ENCODE results near the gene CACNA1G.
A peak's percentile ranks its signal among the peaks of the same experiment; 100 is the strongest.

The CACNA1G gene

DNA sequence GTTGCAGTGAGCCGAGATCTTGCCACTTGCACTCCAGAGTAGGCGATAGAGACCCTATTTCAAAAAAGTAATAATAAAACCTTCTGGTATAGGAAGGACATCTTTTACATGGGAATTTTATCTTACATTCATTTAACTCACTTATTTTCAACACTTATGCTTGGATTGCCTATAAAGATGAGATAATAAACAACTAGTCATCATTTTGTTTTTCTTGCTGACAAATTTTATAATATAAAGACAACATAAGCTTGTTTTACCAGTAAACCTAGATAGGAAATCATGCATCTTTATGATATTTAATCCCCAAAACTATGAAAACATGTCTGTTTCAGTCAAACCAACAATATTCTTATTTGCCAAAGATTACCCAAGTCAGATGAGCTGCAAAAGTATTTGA, 91.1 kb downstream of the CACNA1G start:
- DNase-seq (ENCODE audit: low spot score) = no peak

DNA sequence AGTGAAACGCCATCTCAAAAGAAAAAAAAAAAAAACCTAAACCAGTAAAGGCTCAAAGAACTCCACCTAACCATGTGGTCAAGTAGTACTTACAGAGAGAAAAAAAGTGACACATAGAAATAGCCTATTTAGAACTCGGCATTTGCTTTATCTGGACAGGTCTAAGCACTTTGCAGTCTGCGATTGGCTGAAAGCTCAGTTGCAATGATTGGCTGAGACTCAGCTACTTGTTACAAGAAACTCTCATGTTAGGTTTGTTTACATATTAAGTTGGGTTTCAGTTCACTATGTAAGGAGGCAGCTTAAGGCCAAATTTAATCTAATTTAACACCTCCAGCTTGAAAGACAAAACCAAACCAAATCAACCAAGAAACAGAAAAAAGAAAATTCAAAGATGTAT, 93.2 kb downstream of the CACNA1G start:
- DNase-seq (ENCODE audit: low spot score) = no peak

DNA sequence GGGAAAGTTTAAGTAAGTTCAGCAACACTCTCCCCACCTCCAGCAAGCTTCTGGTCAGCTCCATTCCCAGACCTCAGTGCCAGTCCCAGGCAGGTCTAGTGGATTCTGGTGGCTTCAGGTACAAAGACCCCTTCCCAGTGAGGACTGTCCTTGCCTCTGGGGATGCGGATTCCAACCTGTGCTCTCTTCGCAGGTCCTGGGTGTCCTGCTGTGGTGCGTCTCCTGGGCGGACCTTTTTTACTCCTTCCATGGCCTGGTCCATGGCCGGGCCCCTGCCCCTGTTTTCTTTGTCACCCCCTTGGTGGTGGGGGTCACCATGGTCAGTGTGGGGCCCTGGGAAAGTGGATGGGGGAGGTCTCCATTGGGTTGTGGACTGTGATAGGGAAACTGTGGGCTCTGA, 96.0 kb downstream of the CACNA1G start:
- no peak for DNase-seq (ENCODE audit: low spot score)

DNA sequence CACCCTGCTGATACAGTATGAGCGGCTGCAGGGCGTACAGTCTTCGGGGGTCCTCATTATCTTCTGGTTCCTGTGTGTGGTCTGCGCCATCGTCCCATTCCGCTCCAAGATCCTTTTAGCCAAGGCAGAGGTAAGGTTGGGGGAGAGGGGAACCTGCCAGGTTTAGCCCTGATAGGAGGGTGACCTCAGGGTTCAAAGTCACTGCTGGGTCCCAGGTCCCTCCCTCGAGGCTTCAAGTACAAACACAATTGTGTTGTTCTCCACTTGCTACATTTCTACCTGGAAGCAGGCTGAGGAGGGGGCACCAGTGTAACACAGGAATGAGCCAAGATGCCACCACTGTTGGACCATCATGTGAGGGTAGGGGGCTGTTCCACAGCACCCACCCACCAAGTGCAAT, 96.5 kb downstream of the CACNA1G start:
- DNase-seq (ENCODE audit: low spot score) = no peak

DNA sequence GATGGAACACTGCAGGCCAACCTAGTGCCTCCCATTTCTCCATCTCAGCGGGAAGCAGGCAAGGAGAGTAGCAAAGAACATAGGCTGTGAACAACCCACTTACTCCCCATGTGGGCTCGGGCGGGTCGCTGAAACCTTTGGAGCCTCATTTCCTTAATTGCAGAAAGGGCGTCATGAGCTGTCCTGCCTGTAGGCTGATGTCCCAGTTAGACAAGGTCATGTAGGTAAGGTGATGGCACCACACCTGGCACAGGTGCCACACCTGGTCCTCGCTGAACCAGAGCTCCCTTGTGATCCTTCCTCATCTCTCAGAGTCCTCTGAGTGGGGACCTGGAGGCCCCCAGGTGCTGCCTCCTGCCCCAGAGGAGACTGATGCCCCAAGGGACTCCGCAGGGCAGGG, 97.1 kb downstream of the CACNA1G start:
- DNase-seq (ENCODE audit: low spot score) = no peak

DNA sequence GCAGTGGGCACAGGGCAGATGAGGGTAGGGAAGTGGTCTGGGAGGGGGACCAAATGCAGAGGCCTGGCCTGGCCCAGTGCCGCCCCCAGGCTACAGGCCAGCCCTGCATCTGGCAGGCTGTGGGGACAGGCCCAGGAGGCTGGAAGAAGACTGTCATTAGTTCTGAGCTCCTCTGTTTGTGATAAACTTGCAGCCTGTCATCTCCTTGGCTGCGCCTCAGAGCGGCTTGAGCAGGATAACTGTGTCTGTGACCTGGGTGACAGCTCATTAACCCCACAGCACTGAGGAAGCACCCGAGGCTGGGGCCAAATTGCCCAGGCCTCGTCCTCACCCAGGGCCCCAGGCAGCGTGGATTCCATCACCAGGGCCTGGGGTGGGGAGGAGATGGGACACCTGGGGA, 98.1 kb downstream of the CACNA1G start:
- DNase-seq (ENCODE audit: low spot score) = no peak

DNA sequence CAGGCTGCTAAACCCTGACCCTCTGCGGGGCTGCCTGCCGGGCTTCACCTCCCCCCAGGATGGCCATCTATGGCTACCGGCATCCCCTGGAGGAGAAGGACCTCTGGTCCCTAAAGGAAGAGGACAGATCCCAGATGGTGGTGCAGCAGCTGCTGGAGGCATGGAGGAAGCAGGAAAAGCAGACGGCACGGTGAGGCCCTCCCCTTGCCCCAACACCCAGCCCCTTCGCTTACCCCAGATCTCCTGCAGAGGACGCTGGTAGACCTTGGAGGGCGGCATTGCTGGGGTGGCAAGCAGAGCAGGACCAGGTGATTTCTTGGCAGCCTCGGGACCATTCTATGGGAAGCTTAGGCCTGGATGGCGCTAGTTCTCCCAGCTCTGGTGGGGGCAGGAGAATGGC, 98.7 kb downstream of the CACNA1G start:
- DNase-seq (ENCODE audit: low spot score) = no peak

DNA sequence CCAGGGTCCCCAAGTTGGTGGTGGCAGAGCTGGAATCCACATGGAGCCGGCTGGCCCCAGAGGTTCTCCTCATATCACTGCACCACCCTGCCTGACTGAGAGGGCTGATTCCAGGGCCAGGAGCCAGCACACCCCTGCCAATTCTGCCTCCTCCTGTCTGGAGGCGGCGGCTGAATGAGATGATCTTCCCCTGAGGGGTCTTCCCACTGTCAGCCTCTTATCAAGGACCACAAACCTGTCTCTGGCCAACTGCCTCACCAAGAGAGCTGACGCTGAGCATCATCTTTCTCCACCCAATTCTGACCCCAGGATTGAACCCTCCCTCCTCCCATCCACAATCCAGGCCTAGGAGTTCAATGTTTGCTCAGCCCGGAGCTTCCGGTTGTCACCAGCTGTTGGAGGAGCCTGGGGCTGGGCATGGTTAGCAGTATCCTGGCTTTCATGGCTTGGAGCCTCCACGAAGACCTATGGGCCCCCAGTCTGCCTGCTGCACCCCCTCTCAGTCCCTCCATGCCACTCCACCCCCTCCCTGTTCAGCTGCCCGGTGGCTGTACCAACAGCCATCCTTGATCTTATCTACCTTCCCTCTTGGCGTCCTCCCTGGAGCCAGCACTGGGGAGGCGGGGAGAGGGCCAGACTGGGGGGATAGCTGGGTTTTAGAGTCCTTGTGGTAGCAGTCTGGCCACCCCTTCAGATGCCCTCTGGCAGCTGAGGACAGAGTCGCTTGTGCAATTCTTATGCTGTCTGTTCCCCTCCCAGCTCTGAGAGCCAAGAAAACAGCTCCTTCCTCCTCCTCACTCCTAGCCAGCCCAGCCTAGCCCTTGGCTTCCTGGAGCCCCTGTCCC, 99.7 kb downstream of the CACNA1G start:
- peak; percentile 73 for DNase-seq (ENCODE audit: low spot score)

DNA sequence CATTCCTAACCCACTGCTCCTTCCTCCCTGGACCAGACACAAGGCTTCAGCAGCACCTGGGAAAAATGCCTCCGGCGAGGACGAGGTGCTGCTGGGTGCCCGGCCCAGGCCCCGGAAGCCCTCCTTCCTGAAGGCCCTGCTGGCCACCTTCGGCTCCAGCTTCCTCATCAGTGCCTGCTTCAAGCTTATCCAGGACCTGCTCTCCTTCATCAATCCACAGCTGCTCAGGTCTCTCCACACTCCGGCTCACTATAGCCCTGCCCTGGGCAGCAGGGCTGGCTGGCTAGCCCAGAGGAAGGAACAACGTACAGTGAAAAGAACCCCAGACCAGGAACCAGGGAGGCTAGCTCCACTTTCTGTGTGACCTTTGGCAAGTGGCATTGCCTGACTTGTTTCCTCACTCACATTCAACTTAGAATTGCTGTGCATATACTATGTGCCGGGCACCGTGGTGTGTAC, 100.4 kb downstream of the CACNA1G start:
- no peak for DNase-seq (ENCODE audit: low spot score)

DNA sequence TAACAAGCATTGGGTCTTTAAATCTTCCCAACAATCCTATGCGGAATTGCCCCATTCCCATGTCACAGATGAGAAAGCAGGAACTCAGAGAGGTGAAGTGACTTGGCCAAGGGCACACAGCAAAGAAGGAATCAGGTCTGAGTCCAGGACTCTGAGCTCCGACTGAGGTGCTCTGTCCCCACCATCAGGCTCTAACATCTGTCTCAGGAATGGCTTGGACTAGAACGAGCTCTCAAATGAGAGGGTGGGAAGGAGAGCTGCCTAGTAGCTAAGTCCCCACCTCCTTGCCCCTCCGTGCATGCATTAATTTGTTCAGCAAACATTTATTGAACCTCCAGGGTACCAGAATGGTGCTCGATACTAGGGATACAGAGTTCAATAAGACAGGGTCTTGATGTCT, 100.8 kb downstream of the CACNA1G start:
- no peak for DNase-seq (ENCODE audit: low spot score)

DNA sequence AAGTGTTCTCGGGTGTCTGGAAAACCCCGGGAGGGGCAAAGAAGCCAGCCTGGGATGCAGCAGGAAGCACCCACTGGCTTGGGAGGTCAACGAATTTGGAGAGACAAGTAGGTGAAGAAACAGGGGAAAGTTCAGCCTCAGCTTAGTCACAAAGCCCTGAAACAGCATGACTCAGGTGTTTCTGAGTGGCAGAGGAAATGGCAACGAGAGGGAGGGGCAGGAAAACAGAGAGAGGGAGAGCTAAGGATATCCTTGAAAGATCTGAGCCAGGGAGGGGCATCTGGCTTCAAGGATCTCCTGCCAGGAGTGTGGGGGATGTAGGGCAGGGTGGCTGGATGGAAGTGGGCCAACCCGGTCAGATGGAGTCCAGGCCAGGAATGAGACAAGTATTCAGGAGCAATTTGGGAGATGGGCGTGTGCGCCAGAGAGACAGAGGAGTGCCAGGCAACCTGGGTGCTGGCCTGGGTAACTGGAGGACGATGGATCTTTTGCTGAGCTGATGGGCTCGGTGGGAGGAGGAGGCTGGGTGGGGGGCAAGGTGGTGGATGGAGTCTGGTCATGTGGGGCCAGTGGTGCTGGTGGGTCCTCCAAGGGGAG, 101.4 kb downstream of the CACNA1G start:
- DNase-seq (ENCODE audit: low spot score) = peak; percentile 87

DNA sequence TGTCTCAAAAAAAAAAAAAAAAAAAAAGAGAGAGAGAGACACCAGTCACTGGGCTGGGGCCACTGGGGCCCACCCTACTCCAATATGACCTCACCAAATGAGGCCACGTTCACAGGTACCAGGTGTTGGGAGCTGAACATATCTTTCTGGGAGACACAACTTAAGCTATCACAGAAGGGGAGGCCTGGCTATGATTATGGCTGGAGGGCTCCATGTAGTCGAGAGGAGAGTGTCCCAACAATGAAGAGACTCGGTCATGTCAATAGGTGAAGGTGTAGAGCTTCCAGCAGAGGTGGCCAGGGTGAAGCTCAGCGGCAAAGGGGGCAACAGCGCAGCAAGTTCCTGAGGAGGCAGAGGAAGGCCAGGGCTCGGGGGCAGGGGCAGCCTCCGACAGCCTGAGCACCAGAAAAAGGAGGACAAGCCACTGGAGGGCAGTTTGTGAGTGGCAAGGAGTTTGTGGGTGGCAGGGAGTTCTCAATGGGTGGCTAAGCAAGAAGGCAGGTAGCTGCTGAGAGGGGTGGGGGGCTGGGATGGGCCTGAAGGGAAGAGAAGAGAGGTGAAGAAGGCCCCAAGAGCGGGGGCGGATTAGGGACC, 102.2 kb downstream of the CACNA1G start:
- no peak for DNase-seq (ENCODE audit: low spot score)

DNA sequence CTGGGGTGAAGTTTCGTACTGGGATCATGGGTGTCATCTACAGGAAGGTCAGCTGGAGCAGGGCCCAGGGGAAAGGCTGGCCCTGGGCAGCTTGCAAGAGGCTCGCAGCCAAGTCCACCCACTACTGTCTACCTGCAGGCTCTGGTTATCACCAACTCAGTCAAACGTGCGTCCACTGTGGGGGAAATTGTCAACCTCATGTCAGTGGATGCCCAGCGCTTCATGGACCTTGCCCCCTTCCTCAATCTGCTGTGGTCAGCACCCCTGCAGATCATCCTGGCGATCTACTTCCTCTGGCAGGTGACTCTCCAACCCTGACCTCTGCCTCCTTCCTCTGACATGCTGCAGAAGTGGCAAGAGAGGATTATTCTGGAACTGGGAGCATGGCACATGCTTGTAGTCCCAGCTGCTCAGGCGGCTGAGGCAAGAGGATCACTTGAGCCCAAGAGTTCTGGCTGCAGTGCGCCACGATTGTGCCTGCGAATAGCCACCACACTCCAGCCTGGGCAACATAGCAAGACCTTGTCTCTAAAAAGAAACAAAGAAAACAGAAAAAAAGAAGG, 103.4 kb downstream of the CACNA1G start:
- no peak for DNase-seq (ENCODE audit: low spot score)

DNA sequence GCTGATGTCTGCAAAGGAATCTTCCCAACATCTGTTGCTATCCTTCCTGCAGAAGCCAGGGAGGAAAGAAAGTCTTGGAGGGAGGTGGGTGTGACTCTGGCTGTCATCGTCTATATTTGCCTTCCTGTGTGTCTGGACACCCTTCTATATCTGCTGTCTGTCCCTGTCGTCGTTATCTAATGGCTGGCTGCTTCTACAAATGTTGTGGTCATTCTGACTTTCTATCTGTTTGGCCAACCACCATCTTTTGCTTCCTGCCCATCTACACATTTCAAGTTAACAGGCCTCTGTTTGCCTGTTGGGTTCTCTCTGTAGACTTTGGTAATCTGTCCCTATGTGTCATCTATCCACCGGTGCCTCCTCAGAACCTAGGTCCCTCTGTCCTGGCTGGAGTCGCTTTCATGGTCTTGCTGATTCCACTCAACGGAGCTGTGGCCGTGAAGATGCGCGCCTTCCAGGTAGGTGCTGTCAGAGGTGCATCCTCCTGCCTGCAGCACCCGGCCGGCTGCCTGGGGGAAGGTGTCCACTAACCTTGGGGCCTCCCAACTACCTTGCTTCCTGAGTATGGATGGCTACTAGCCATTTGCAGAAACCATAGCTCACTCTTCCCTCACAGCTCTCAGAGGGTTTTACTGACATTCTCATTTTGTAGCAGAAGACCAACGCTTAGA, 104.4 kb downstream of the CACNA1G start:
- no peak for DNase-seq (ENCODE audit: low spot score)

DNA sequence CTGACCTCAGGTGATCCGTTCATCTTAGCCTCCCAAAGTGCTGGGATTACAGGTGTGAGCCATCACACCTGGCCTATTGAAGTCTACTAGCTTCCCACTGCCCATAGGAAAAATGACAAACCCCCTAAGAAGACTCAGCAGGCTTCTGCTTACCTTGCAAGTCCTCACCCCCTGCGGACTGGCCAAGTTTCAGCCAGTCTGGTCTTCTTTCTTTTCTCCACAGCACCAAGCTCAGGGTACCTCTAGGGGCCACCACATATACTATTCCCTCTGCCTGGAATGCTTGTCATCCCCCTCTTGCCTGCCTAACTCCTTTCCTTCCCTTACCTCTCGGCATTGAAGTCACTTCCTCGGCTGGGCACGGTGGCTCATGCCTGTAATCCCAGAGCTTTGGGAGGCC, 105.3 kb downstream of the CACNA1G start:
- no peak for DNase-seq (ENCODE audit: low spot score)

DNA sequence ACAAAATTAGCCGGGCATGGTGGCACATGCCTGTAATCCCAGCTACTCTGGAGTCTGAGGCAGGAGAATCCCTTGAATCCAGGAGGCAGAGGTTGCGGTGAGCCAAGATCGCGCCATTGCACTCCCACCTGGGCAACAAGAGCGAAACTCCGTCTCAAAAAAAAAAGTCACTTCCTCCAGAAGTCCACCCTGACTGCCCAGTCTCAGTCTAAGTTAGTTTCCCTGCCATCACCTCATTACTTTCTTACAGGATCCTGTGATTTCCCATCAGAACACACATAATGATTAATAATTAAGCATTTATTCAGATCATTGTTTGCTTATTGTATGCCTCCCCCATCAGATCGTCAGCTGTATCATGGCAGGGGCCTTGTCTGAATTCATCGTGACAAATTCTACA, 105.8 kb downstream of the CACNA1G start:
- no peak for DNase-seq (ENCODE audit: low spot score)

DNA sequence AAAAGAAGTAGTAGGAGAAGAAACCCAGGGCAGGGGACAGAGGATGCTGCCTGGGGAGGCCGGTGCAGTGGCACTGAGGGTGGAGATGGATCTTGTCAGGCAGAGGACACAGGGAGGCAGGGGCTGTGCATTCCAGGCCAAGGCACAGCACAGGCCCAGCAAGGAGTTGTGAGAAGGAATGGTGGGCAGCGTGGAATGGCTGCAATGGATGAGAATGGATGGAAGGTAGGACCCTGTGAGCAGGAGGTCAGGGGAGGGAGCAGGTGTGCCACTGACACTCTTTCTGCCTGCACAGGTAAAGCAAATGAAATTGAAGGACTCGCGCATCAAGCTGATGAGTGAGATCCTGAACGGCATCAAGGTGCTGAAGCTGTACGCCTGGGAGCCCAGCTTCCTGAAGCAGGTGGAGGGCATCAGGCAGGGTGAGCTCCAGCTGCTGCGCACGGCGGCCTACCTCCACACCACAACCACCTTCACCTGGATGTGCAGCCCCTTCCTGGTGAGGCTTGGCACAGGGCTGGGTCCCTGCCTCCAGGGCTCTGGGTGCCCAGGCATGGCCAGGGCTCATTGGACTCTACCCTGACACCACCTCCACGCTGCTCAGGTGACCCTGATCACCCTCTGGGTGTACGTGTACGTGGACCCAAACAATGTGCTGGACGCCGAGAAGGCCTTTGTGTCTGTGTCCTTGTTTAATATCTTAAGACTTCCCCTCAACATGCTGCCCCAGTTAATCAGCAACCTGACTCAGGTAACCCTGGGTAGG, 106.9 kb downstream of the CACNA1G start:
- DNase-seq (ENCODE audit: low spot score) = no peak

DNA sequence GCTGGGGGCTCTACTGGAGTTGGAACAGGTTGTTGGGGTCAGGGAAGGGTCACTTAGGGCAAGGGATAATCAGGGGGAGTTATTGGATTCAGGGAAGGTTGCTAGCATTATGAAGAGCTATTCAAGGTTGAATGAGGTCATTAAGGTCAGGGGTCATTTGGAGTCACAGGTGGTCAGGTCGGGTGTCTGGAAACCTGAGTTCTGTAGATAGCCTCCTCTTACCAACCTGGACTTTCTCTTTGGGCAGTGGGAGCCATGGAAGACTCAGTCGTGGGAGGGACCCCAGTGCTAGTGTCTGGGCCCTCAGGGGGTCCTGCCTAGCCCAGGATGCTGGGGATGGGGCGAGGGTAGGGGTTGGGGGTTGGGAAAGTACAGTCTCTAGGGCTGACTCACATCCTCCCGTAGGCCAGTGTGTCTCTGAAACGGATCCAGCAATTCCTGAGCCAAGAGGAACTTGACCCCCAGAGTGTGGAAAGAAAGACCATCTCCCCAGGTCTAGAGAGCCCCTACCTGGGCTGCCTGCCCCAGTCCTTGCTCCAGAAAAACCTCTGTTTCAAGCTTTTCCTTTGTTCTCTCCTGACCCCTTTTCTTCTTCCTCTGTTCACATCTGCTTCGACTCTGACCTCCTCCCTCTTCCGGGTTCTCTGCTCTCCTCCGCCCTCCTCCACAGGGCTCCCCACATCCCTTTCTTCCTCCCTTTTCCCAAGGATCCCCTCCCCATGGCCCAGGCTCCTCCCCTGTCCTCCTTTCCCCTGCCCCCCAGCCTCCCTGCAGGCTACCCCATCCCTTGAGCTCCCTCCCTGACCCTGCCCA, 107.7 kb downstream of the CACNA1G start:
- DNase-seq (ENCODE audit: low spot score) = peak; percentile 69

DNA sequence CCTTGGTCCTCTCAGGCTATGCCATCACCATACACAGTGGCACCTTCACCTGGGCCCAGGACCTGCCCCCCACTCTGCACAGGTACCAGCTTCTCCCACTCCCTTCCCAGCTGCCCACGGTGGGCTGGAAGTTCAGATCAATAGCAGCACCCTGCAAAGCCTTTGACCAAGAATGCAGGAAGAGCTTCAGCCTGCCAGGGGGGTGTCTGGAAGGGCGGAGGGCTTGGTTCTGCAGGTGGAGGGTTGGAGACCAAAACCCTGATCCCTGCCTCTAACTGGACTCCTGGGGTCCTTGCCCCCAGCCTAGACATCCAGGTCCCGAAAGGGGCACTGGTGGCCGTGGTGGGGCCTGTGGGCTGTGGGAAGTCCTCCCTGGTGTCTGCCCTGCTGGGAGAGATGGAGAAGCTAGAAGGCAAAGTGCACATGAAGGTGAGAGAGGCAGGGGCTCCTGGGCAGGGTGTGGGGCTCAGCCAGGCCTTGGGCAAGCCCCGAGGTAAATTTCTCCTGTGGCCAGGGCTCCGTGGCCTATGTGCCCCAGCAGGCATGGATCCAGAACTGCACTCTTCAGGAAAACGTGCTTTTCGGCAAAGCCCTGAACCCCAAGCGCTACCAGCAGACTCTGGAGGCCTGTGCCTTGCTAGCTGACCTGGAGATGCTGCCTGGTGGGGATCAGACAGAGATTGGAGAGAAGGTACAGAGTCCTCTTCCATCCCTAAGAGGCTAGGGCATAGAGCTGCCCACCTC, 108.5 kb downstream of the CACNA1G start:
- DNase-seq (ENCODE audit: low spot score) = no peak

DNA sequence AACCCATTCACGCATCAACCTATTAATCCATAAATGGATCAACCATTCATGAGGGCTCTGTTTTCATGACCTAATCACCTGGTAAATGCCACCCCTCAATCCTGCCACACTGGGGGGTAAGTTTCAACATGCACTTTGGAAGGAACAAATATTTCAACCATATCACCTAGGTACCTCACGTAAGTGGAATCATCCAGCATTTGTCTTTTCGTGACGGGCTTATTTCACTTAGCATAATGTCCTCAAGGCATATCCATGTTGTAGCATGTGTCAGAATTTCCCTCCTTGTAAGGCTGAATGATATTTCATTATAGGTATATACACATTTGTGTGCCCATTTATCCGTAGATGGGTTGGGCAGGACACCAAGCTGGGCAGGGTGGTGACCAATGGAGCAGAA, 111.6 kb downstream of the CACNA1G start:
- no peak for DNase-seq (ENCODE audit: low spot score)

Data from GM03348 (cell line).